Measurements from ENCODE around the gene NFATC1.
A peak's percentile ranks its signal among the peaks of the same experiment; 100 is the strongest.
"Not testable (repeated sequence)": the region's sequence is repeated elsewhere in the genome, so short reads cannot be mapped to it uniquely, and the experiment has no call there.

The NFATC1 gene

GRCh38 chr18:79490626-79491041 is 94.9 kb downstream of the NFATC1 start:
- DNase-seq (ENCODE audit: low spot score), result no peak

DNA sequence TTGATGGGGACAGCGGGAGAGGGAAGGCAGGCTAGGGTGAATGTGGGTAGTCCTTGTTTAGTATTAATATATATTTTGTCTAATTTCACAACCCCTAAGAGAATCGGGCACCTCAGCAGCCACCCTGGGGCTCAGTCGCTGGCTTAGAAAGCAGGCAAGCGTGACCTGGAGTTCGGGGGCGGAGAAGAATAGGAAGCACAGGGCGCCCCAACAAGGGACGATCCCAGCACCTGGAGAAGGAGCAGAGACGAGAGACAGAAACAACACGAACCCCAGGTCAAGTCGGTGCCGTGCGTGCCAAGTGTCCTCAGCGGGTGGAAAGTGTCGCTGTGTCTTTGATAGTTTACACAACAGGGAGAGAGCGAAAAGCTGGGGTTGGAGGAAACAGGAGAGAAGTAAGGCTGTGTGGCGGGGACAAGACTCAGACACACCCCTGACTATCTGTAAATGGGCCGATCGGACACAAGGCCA is 95.4 kb downstream of the NFATC1 start:
- DNase-seq (ENCODE audit: low spot score), result no peak

- no peak for DNase-seq (ENCODE audit: low spot score)
Observed at GRCh38 chr18:79493211-79493800, 97.6 kb downstream of the NFATC1 start.

GRCh38 chr18:79493801-79494211 is 98.1 kb downstream of the NFATC1 start:
- DNase-seq (ENCODE audit: low spot score), result no peak

DNA sequence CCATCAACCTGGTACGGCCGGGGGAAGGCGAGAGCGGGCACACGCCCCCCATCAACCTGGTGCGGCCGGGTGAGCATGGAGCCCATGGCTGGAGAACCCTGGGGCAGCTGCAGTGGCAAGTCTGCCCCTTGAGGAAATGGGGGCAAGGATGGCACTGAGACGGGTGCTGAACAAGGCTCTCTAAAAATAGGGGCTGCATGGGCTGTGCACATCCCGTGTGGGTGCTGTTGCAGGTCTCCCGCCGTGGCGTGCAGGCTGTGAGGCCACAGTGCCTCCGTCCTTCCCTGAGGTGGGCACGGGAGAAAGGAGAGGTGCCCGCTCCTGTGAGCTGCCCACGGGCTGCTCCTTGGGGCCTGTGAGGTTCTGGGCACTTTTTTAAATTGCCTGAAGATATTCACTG is 99.2 kb downstream of the NFATC1 start:
- no peak for DNase-seq (ENCODE audit: low spot score)

DNA sequence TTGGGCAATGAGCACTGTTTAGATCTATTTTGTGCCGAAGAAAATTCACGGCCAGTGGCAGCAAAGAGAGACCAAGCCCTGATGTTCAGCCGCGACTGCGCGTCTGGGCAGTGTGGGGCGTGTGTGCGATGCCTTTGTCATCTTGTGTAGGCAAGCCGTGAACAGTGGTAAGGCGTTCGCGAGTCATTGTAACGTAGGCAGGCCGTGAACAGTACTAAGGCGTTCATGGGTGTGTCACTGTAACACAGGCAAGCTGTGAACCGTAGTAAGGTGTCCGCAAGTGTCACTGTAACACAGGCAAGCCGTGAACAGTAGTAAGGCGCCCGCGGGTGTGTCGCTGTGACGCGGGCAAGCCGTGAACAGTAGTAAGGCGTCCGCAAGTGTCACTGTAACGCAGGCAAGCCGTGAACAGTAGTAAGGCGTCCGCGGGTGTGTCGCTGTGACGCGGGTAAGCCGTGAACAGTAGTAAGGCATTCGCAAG is 99.9 kb downstream of the NFATC1 start:
- no peak for DNase-seq (ENCODE audit: low spot score)

DNA sequence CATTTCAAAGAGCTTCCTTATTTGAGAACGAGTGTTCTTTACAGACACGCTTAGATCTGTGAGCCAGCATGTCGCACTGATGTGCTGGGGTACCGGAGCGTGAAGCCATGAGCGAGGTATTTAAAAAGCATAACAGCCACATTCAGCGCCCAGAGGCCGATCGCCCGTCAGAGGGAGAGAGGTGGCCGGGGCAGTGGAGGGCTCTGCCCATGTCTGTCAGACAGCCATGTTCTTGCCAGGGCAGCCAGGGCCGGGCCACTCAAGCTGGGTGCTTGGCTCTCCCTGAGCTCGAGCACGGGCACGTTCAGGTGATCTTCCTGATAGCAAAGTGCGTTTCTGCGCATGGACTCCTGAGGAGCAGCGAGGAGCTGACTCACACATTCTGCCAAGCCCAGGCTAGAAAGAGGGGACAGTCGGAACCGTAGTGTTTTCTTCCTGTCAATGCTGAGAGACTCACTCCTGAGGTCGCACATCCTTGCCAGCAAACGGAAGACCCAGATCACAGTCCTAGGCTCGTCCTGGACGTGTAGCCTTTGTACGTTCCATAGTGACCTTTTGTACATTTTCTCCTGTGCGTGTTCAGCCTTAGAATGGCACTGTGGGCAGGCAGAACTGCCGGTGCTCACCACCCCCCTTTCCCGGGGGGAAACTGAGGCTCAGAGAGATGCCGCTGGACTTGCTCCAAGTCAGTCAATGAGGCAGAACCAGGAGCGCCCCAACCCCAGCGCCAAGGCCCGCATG is 100.7 kb downstream of the NFATC1 start:
- DNase-seq (ENCODE audit: low spot score), result no peak

- peak; percentile 9 for DNase-seq (ENCODE audit: low spot score)
Observed at GRCh38 chr18:79496978-79497637, 101.4 kb downstream of the NFATC1 start.

DNA sequence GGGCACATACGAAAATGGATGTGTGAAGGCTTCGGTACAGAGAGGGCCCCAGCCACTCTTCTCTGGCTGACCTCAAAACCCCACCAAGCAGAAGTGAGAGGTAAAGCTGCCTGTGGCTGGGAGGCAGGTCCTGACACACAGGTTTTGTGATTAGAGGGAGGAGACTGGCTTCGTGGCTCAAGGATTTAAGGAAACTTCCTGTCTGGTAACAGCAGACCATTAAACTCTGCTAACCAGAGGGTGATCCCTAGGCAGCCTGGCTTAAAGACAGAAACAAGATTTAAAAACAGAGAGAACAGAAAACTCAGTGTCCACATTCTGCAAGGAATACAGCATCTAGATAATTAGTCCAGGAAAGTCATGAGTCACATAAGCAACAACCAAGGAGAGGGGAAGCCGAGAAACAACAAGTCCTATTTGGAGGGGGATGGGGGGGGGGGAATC is 101.9 kb downstream of the NFATC1 start:
- no peak for DNase-seq (ENCODE audit: low spot score)

GRCh38 chr18:79498662-79499061 is 102.9 kb downstream of the NFATC1 start:
- DNase-seq (ENCODE audit: low spot score), result no peak

DNA sequence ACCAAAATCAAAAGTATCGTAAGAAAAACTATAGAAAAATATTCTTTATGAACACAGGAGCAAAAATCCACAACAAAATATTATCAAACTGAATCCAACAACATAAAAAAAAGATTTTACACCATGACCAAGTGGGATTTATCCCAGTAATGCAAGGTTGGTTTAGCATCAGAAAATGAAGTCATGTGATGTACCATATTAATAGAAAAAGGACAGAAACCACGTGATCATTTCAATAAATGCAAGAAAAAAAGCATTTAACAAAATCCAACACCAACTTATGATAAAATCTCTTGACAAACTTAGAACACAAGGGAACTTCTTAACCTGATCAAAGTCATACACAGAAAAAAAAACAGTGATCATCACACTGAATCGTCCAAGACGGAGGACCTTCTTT is 105.3 kb downstream of the NFATC1 start:
- DNase-seq (ENCODE audit: low spot score), result no peak

DNA sequence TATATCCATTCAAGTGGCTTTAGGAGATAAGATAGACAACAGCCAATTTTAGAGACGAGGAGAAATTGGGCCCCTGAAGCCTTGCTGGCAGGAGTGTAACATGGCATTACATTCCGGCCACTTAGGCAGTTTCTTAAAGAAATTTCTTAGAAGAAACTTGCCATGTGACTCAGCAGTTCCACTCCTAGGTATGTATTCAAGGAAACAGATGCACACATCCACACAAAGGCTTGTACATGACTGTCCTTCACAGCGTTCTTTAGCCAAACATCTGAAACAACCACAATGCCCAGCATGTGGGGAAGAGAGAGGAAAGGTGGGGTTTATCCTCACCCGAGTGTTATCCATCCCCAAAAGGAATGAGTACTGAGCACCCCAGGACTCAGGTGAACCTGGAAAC is 107.1 kb downstream of the NFATC1 start:
- no peak for DNase-seq (ENCODE audit: low spot score)

DNA sequence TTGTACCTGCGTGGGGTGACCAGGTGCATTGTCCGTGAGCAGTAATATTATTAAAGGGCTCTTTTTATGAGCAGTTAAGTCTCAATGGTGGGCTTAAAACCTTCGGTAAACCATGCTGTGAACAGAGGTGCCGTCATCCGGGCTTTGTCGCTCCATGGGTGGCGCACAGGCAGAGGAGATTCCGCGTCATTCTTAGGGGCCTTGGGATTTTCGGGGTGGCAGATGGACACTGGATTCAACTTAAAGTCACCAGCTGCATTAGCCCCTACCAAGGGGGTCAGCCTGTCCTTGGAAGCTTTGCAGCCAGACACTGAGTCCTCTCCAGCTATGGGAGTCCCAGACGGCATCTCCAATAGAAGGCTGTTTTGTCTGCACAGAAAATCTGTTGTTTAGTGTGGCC is 107.7 kb downstream of the NFATC1 start:
- DNase-seq (ENCODE audit: low spot score), result no peak

DNA sequence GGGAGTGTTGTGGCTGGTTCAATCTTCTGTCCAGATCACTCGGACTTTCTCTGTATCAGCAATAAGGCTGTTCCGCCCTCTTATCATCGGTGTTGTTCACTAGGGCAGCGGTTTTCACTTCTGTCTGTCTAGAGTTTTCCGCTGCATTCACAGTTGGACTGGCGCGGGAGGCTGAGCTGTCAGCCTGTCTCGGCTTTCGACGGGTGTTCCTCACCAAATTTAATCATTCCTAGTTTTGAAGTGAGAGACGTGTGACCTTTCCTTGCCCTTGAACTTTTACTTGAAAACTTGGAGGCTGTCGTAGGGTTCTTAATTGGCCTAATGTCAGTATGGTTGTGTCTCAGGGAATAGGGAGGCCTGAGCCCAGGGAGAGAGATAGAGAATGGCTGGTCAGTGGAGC is 108.3 kb downstream of the NFATC1 start:
- DNase-seq (ENCODE audit: low spot score), result no peak

GRCh38 chr18:79504495-79504894 is 108.8 kb downstream of the NFATC1 start:
- DNase-seq (ENCODE audit: low spot score), result not testable (repeated sequence)

DNA sequence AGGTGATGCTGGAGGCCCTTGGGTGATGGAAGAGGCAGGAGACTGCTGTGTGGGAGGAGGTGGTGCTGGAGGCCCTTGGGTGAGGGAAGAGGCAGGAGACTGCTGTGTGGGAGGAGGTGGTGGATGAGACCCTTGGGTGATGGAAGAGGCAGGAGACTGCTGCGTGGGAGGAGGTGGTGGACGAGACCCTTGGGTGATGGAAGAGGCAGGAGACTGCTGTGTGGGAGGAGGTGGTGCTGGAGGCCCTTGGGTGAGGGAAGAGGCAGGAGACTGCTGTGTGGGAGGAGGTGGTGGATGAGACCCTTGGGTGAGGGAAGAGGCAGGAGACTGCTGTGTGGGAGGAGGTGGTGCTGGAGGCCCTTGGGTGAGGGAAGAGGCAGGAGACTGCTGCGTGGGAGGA is 109.7 kb downstream of the NFATC1 start:
- DNase-seq (ENCODE audit: low spot score), result not testable (repeated sequence)

GRCh38 chr18:79506191-79507075 is 110.7 kb downstream of the NFATC1 start:
- no peak for DNase-seq (ENCODE audit: low spot score)

- DNase-seq (ENCODE audit: low spot score), result no peak
Observed at GRCh38 chr18:79507076-79507545, 111.4 kb downstream of the NFATC1 start.

GRCh38 chr18:79507546-79508480 is 112.1 kb downstream of the NFATC1 start:
- no peak for DNase-seq (ENCODE audit: low spot score)

Measured in cerebellar cortex (tissue), 1 donor.